ENCODE measurements around the gene ZNF536. TPM values are rescaled to one million over a fixed set of nuclear protein-coding genes. Genes with fewer than 3 reads are reported as not detected.

Gene ZNF536
- total RNA-seq, 6 donors from 2014 or later = 0.34 to 0.78 (median 0.71) TPM; not detected in 2

DNA sequence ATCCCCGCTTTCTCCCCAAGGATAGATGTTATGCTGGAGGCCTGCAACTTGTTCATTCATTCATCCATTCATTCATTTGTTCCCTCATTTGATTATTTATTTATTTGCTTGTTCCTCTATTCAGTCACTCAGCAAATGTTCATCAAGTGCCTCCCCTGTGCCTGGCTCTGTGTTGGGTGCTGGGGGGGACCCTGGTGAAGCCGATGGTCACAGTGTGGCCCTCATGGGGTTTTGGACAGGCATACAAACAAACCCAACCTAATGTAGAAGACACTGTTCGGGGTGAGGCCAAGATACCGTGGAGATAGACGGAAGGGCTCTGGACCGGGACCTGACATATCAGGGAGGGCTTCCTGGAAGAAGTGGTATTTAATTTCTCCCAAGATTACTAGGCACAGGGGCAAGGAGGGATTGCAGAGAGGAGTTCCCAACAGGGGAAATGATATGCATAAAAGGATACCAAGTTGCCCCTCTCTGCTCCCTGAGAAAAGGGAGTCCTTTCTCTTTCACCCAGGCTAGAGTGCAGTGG is 58.1 kb downstream of the ZNF536 start:
- WGBS, 2 donors = 91 to 92% methylated on average over 6 of the region's 6 CpGs
- ATAC-seq (ENCODE audit: low FRiP score in 2 of 2) (no peak), DNase-seq (no peak)
- H3K27ac ChIP-seq = no peak overlapping the region
- no peaks in the 10 kb centered on the region for H3K4me1 ChIP-seq
- no peaks in the 10 kb centered on the region for H3K36me3 ChIP-seq
- no peak overlapping the region for H3K4me3 ChIP-seq
- H3K9me3 ChIP-seq = no peaks in the 10 kb centered on the region
- TF ChIP-seq POLR2A (IDR thresholded peaks at IDR 0.05) = no peak
- TF ChIP-seq EP300 (IDR thresholded peaks at IDR 0.05) = no peak
- TF ChIP-seq, protein P1, sequence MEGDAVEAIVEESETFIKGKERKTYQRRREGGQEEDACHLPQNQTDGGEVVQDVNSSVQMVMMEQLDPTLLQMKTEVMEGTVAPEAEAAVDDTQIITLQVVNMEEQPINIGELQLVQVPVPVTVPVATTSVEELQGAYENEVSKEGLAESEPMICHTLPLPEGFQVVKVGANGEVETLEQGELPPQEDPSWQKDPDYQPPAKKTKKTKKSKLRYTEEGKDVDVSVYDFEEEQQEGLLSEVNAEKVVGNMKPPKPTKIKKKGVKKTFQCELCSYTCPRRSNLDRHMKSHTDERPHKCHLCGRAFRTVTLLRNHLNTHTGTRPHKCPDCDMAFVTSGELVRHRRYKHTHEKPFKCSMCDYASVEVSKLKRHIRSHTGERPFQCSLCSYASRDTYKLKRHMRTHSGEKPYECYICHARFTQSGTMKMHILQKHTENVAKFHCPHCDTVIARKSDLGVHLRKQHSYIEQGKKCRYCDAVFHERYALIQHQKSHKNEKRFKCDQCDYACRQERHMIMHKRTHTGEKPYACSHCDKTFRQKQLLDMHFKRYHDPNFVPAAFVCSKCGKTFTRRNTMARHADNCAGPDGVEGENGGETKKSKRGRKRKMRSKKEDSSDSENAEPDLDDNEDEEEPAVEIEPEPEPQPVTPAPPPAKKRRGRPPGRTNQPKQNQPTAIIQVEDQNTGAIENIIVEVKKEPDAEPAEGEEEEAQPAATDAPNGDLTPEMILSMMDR (IDR thresholded peaks at IDR 0.05) = no peak
- no peak for TF ChIP-seq POLR2AphosphoS5 (IDR thresholded peaks at IDR 0.05)
- no peaks in the 10 kb centered on the region for H3K27me3 ChIP-seq

DNA sequence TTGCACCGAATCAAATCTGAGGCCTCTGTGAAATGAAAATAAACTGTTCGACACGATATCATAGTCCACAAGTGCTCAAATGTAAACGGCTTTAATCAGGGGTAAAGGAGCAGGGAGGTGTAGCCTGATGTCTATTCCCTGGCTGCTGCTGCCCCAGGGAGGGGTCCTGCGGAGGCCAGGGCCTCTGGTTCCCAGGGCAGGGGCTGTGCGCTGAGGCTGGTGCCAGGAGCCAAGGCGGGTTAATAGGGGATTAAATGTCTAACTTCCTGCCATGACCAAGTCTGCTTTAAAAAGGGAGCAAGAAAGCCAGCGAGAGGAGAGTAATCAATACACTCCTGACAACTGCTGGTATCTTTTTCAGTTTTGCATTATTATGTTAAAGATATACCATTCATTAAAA is 59.4 kb downstream of the ZNF536 start:
- Histone ChIP-seq H3K4me1 (no peaks in the 10 kb centered on the region), H3K27me3 (no peaks in the 10 kb centered on the region), H3K36me3 (no peaks in the 10 kb centered on the region), H3K4me3 (no peak overlapping the region), H3K9me3 (no peaks in the 10 kb centered on the region), H3K27ac (no peak overlapping the region)
- ATAC-seq (ENCODE audit: low FRiP score in 2 of 2) (no peak), DNase-seq (no peak)
- WGBS, 2 donors = 56 to 67% methylated on average over 8 of the region's 8 CpGs
- no peak for TF ChIP-seq POLR2AphosphoS5 (IDR thresholded peaks at IDR 0.05)
- TF ChIP-seq, protein P1 (IDR thresholded peaks at IDR 0.05) = no peak
- TF ChIP-seq EP300 (IDR thresholded peaks at IDR 0.05) = no peak
- TF ChIP-seq POLR2A (IDR thresholded peaks at IDR 0.05) = no peak

DNA sequence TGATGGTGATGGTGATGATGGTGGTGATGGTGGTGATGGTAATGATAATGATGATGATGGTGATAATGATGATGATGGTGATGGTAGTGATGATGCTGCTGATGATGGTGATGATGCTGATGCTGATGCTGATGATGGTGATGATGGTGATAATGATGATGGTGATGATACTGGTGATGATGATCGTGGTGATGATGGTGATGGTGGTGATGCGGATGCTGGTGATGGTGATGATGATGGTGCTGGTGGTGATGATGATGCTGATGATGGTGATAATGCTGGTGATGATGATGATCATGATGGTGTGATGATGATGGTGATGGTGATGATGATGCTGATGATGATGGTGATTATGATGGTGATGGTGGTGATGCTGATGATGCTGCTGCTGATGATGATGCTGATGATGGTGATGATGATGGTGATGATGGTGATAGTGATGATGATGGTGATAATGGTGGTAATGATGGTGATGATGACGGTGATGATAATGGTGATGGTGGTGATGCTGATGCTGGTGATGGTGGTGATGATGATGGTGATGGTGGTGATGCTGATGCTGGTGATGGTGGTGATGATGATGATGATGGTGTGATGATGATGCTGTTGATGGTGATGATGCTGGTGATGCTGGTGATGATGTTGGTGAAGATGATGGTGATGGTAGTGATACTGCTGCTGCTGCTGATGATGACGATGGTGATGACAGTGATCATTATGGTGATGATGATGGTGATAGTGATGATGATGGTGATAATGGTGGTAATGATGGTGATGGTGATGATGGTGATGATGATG is 62.8 kb downstream of the ZNF536 start:
- Histone ChIP-seq H3K4me3 (no peak overlapping the region), H3K27ac (no peak overlapping the region), H3K9me3 (no peaks in the 10 kb centered on the region), H3K27me3 (no peaks in the 10 kb centered on the region), H3K4me1 (no peaks in the 10 kb centered on the region), H3K36me3 (no peaks in the 10 kb centered on the region)
- TF ChIP-seq EP300 (IDR thresholded peaks at IDR 0.05) = no peak
- TF ChIP-seq POLR2A (IDR thresholded peaks at IDR 0.05) = no peak
- TF ChIP-seq, protein P1 (IDR thresholded peaks at IDR 0.05) = no peak
- no peak for TF ChIP-seq POLR2AphosphoS5 (IDR thresholded peaks at IDR 0.05)
- WGBS, 2 donors = 92 to 93% methylated on average over 4 of the region's 4 CpGs
- ATAC-seq (ENCODE audit: low FRiP score in 2 of 2) (no peak), DNase-seq (no peak)

DNA sequence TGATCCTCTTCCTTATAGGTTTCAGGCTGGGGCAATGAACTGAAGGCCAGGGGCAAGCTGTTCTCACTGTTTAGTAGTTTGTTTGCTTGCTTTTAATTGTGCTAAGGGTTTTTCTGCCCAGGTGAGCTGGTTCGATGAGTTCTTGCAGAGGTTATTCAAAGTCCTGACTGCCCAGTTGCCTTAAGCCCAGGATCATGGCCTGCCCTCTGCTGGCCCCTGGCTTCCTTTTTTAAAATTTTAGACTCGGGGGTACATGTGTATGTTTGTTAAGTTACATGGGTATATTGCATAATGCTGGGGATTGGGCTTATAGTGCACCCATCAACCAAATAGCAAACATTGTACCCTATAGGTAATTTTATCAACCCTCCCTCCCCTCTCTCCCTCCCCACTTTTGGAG is 65.7 kb downstream of the ZNF536 start:
- no peak for DNase-seq
- Histone ChIP-seq H3K36me3 (no peaks in the 10 kb centered on the region), H3K27me3 (no peaks in the 10 kb centered on the region), H3K4me3 (no peak overlapping the region), H3K4me1 (no peaks in the 10 kb centered on the region), H3K9me3 (no peaks in the 10 kb centered on the region), H3K27ac (no peak overlapping the region)
- TF ChIP-seq POLR2A (IDR thresholded peaks at IDR 0.05) (no peak), EP300 (IDR thresholded peaks at IDR 0.05) (no peak), POLR2AphosphoS5 (IDR thresholded peaks at IDR 0.05) (no peak)
- WGBS, 2 donors = 46 to 54% methylated on average over 2 of the region's 2 CpGs
- ATAC-seq (ENCODE audit: low FRiP score in 2 of 2) = no peak

DNA sequence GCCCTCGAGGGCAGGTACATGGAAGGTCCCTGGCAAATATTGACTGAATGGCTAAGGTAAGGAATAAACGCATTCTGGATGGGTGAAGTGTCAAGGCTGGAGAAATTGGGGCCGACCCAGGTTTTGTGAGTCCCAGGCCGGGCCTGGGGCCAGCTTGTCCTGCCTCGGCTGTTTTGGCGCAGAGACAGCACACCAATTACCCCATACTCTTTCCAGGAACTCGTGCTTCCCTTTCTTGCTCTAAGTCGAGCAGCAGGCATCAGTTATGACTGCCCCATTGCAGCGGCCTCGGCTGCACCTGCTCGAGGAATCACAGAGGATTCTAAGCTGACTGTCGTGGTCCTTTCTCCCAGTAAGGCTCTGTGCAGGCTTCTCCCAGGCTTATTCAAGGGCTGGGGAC is 67.1 kb downstream of the ZNF536 start:
- Histone ChIP-seq H3K4me1 (no peaks in the 10 kb centered on the region), H3K9me3 (no peaks in the 10 kb centered on the region), H3K36me3 (no peaks in the 10 kb centered on the region), H3K4me3 (no peak overlapping the region), H3K27ac (no peak overlapping the region), H3K27me3 (no peaks in the 10 kb centered on the region)
- DNase-seq = peak in 1 of 2 donors; percentile 42
- 66 to 75% methylated on average over 12 of the region's 12 CpGs for WGBS, 2 donors
- TF ChIP-seq EP300 (IDR thresholded peaks at IDR 0.05) = no peak
- TF ChIP-seq POLR2AphosphoS5 (IDR thresholded peaks at IDR 0.05) = no peak
- no peak for ATAC-seq (ENCODE audit: low FRiP score in 2 of 2)
